GM18498 (cell line): ENCODE results near the gene TTLL9.
A peak's percentile ranks its signal among the peaks of the same experiment; 100 is the strongest.

Source experiments
- ATAC-seq: cut with Tn5 transposase; IDR thresholded peaks from one replicate; pipeline ENCODE4 v1.9.1; 2021; ENCODE audit warnings: mild to moderate bottlenecking, moderate library complexity; ENCODE audit not compliant: unreplicated experiment

The TTLL9 gene

GRCh38 chr20:31857861-31858759 is 12.3 kb upstream of the TTLL9 start:
- ATAC-seq, result peak; percentile 60

- ATAC-seq, result no peak
Measured at GRCh38 chr20:31858760-31859083, 11.7 kb upstream of the TTLL9 start.

GRCh38 chr20:31859266-31859997 is 11.0 kb upstream of the TTLL9 start:
- ATAC-seq, result no peak

GRCh38 chr20:31859998-31860380 is 10.4 kb upstream of the TTLL9 start:
- no peak for ATAC-seq

- no peak for ATAC-seq
Measured at GRCh38 chr20:31860390-31861134, 9.9 kb upstream of the TTLL9 start.

GRCh38 chr20:31861135-31861384 is 9.4 kb upstream of the TTLL9 start:
- ATAC-seq, result peak; percentile 31

GRCh38 chr20:31861385-31862156 is 8.9 kb upstream of the TTLL9 start:
- peak; percentile 69 for ATAC-seq

GRCh38 chr20:31862157-31862470 is 8.3 kb upstream of the TTLL9 start:
- ATAC-seq, result no peak

- no peak for ATAC-seq
Measured at GRCh38 chr20:31862506-31862905, 7.9 kb upstream of the TTLL9 start.

GRCh38 chr20:31863296-31864085 is 6.9 kb upstream of the TTLL9 start:
- ATAC-seq, result no peak

GRCh38 chr20:31864521-31865400 is 5.7 kb upstream of the TTLL9 start:
- no peak for ATAC-seq

- no peak for ATAC-seq
Measured at GRCh38 chr20:31866221-31866620, 4.2 kb upstream of the TTLL9 start.

GRCh38 chr20:31868853-31869672 is 1.4 kb upstream of the TTLL9 start:
- no peak for ATAC-seq

GRCh38 chr20:31869673-31869941 is 827 bp upstream of the TTLL9 start:
- ATAC-seq, result no peak

GRCh38 chr20:31870726-31871617 is 538 bp downstream of the TTLL9 start:
- ATAC-seq, result no peak

GRCh38 chr20:31871618-31871954 is 1.2 kb downstream of the TTLL9 start:
- ATAC-seq, result no peak

GRCh38 chr20:31872406-31872805 is 2.0 kb downstream of the TTLL9 start:
- no peak for ATAC-seq

GRCh38 chr20:31875671-31876070 is 5.2 kb downstream of the TTLL9 start:
- no peak for ATAC-seq
